ENCODE measurements around the gene CPTP.

- TF ChIP-seq TAF1 (IDR thresholded peaks at IDR 0.05; ENCODE audit: borderline replicate concordance, low read depth, low read length) (no peak), POLR2AphosphoS5 (IDR thresholded peaks at IDR 0.05; ENCODE audit: low read depth, low read length) (no peak)
These were observed 36.0 kb downstream of the CPTP start for GRCh38 chr1:1360506-1361169.

Measured in GM12892 (cell line).